ENCODE measurements around the gene FCMR. TPM values are rescaled to one million over a fixed set of nuclear protein-coding genes. Genes with fewer than 3 reads are reported as not detected.

The FCMR gene
- total and polyA plus RNA-seq, 8 donors, result 1.4 to 6.7 (median 2.6) TPM

GRCh38 chr1:206885341-206886060 lies 36.2 kb downstream of the FCMR start:
- no peak for ATAC-seq
- intact Hi-C loops (cut with DNase I), result no loop called here

DNA sequence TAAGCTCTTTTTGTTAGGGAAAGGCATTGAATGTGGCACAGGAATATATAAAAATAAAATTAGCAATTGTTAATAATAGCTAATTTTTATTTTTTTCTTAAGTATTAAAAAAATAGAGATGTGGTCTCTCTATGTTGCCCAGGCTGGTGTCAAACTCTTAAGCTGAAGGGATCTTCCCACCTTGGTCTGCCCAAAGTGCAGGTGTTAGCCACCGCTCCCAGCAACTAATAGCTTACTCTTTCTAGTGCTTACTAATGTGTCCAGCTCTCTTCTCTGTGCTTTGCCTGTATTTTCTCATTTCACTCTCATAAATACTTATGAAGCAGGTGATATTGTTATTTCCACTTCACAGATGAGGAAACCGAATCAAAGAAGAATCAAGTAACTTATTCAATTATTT lies 37.9 kb downstream of the FCMR start:
- Histone ChIP-seq H3K36me3 (no peaks in the 10 kb centered on the region), H3K4me1 (no peaks in the 10 kb centered on the region), H3K4me3 (no peak overlapping the region), H3K9me3 (peaks cover 0 to under 1% of the 10 kb centered on the region in 2 donors), H3K27ac (no peak overlapping the region), H3K27me3 (no peaks in the 10 kb centered on the region)
- DNase-seq (no peak), ATAC-seq (no peak)
- TF ChIP-seq, protein P1, sequence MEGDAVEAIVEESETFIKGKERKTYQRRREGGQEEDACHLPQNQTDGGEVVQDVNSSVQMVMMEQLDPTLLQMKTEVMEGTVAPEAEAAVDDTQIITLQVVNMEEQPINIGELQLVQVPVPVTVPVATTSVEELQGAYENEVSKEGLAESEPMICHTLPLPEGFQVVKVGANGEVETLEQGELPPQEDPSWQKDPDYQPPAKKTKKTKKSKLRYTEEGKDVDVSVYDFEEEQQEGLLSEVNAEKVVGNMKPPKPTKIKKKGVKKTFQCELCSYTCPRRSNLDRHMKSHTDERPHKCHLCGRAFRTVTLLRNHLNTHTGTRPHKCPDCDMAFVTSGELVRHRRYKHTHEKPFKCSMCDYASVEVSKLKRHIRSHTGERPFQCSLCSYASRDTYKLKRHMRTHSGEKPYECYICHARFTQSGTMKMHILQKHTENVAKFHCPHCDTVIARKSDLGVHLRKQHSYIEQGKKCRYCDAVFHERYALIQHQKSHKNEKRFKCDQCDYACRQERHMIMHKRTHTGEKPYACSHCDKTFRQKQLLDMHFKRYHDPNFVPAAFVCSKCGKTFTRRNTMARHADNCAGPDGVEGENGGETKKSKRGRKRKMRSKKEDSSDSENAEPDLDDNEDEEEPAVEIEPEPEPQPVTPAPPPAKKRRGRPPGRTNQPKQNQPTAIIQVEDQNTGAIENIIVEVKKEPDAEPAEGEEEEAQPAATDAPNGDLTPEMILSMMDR (IDR thresholded peaks at IDR 0.05), result no peak
- intact Hi-C loops (cut with DNase I), result no loop called here

More at GRCh38 chr1:206885341-206886060, 36.2 kb downstream of the FCMR start:
- no peaks in the 10 kb centered on the region for H3K27me3 ChIP-seq
- no peak overlapping the region for H3K4me3 ChIP-seq
- DNase-seq, result no peak
- H3K9me3 ChIP-seq, result no peaks in the 10 kb centered on the region
- no peaks in the 10 kb centered on the region for H3K36me3 ChIP-seq
- peaks cover 3 to 5% of the 10 kb centered on the region in 2 donors for H3K4me1 ChIP-seq
- no peak overlapping the region for H3K27ac ChIP-seq
- TF ChIP-seq, protein P1 (IDR thresholded peaks at IDR 0.05), result no peak

GRCh38 chr1:206883160-206883559 lies 38.6 kb downstream of the FCMR start:
- no peaks in the 10 kb centered on the region for H3K36me3 ChIP-seq
- no peak overlapping the region for H3K27ac ChIP-seq
- intact Hi-C loops (cut with DNase I), result no loop called here
- DNase-seq (no peak), ATAC-seq (no peak)
- H3K9me3 ChIP-seq, result peaks cover 0 to 8% of the 10 kb centered on the region in 2 donors
- H3K4me3 ChIP-seq, result no peak overlapping the region
- no peaks in the 10 kb centered on the region for H3K4me1 ChIP-seq
- TF ChIP-seq, protein P1 (IDR thresholded peaks at IDR 0.05), result no peak
- no peaks in the 10 kb centered on the region for H3K27me3 ChIP-seq

DNA sequence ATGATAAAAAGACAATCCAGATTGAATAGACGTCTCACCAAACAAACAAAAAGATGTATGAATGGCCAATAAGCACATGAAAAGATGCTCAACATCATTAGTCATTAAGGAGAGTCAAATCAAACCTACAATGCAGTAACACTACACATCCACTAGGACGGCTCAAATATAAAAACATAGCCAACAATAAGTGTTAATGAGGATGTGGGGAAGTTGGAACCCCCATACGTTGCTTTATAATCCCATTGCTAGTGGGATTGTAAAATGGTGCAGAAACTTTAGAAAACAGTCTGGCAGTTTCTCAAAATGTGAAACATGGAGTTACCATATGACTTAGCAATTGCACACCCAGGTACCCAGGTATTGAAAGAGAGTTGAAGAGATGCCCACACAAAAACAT lies 39.2 kb downstream of the FCMR start:
- intact Hi-C loops (cut with DNase I), result no loop called here
- ATAC-seq, result no peak
- H3K4me3 ChIP-seq, result no peak overlapping the region
- H3K27me3 ChIP-seq, result no peaks in the 10 kb centered on the region
- no peaks in the 10 kb centered on the region for H3K4me1 ChIP-seq
- no peak for DNase-seq
- no peaks in the 10 kb centered on the region for H3K36me3 ChIP-seq
- peaks cover 0 to 14% of the 10 kb centered on the region in 2 donors for H3K9me3 ChIP-seq
- TF ChIP-seq, protein P1 (IDR thresholded peaks at IDR 0.05), result no peak
- H3K27ac ChIP-seq, result no peak overlapping the region

DNA sequence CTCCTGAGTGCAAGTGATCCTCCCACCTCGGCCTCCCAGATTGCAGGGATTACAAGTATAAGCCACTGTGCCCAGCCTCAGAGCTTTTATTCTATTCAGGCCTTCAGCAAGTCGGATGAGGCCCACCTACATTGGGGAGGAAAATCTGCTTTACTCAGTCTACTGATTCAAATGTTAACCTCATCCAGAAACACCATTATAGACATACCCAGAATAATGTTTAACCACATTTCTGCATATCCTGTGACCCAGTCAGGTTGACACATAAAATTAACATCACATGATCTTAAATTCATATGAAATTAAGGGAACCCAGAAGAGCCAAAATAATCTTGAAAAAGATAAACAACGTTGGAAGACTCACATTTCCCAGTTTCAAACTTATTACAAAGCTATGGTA lies 41.4 kb downstream of the FCMR start:
- DNase-seq, result no peak
- intact Hi-C loops (cut with DNase I), result no loop called here
- Histone ChIP-seq H3K9me3 (peaks cover 0 to 20% of the 10 kb centered on the region in 2 donors), H3K27ac (no peak overlapping the region), H3K4me3 (no peak overlapping the region), H3K36me3 (no peaks in the 10 kb centered on the region), H3K27me3 (no peaks in the 10 kb centered on the region), H3K4me1 (no peaks in the 10 kb centered on the region)
- TF ChIP-seq, protein P1 (IDR thresholded peaks at IDR 0.05), result no peak
- no peak for ATAC-seq

Data from left lung (tissue), 10 donors.